Lung (tissue), 13 donors: ENCODE data around the gene B3GALNT2. TPM values are rescaled to one million over a fixed set of nuclear protein-coding genes. Genes with fewer than 3 reads are reported as not detected.

Source experiments
- ATAC-seq: fragments of 200-7000 bp; cut with Tn5 transposase; one replicate; pipeline ENCODE4 v1.9.1; 2020; ENCODE audit warnings: moderate number of reproducible peaks; ENCODE audit not compliant: insufficient read depth, low FRiP score
- DNase-seq, 3 donors: peaks; one replicate each; pipeline ENCODE4 v3.0.0-alpha.2; 2013 to 2017
- H3K27ac ChIP-seq, 2 donors: one replicate each; pipeline ENCODE4 v1.5.1; 2013; ENCODE audit warnings: mild to moderate bottlenecking in 2 of 2, moderate library complexity in 2 of 2, control low read depth in 1 of 2, inconsistent platforms in 1 of 2, low read depth in 1 of 2, low read length in 1 of 2
- H3K27me3 ChIP-seq, 3 donors: one replicate each; pipeline ENCODE4 v1.5.1; 2013; ENCODE audit warnings: low read length in 2 of 3; ENCODE audit not compliant: control insufficient read depth in 3 of 3, insufficient read depth in 3 of 3
- H3K36me3 ChIP-seq, 4 donors: one replicate each; pipeline ENCODE4 v1.5.1; 2013; ENCODE audit warnings: low read length in 4 of 4, mild to moderate bottlenecking in 1 of 4, moderate library complexity in 1 of 4; ENCODE audit not compliant: control insufficient read depth in 4 of 4, insufficient read depth in 4 of 4
- H3K4me1 ChIP-seq, 5 donors: one replicate each; pipeline ENCODE4 v1.5.1; 2013; ENCODE audit warnings: low read length in 5 of 5, mild to moderate bottlenecking in 2 of 5, moderate library complexity in 1 of 5; ENCODE audit not compliant: control insufficient read depth in 5 of 5, insufficient read depth in 5 of 5
- H3K4me3 ChIP-seq: one replicate; pipeline ENCODE4 v1.5.1; 2013; ENCODE audit warnings: mild to moderate bottlenecking, control low read depth, moderate library complexity
- H3K9ac ChIP-seq, 2 donors: one replicate each; pipeline ENCODE4 v1.5.1; 2013; ENCODE audit warnings: low read length in 2 of 2, control low read depth in 1 of 2; ENCODE audit not compliant: insufficient read depth in 1 of 2
- H3K9me3 ChIP-seq, 4 donors: one replicate each; pipeline ENCODE4 v1.5.1; 2013; ENCODE audit warnings: low read length in 3 of 4, mild to moderate bottlenecking in 1 of 4, moderate library complexity in 1 of 4; ENCODE audit not compliant: control insufficient read depth in 4 of 4, insufficient read depth in 3 of 4
- CTCF ChIP-seq: IDR thresholded peaks from 2 replicates; pipeline ENCODE4 v1.5.1; 2012; ENCODE audit warnings: mild to moderate bottlenecking; ENCODE audit errors: control extremely low read depth, extremely low read depth
- WGBS, 2 donors: extraction: QIAGEN DNeasy Blood & Tissue Kit; methylation state at CpG; one replicate each; pipeline ENCODE4 v1.1.7; 2013; 5-methylcytosine and 5-hydroxymethylcytosine counted together
- polyA plus RNA-seq, 2 donors: library from polyadenylated mRNA; stranded (reverse); fragments of 200-250 nt; gene quantifications; one replicate each; pipeline ENCODE4 v1.2.1, GENCODE V29; 2013
- small RNA-seq: library from RNA; depleted of rRNA; stranded (forward); fragments of <200 nt; gene quantifications from one replicate; pipeline ENCODE3, GENCODE V24; 2014; ENCODE audit warnings: low replicate concordance
- total RNA-seq, 2 donors: library from RNA; depleted of rRNA in 1 of 2; stranded (reverse); fragments of >200 nt in 1 of 2; gene quantifications; one replicate each; pipeline ENCODE4 v1.2.1, GENCODE V29; 2014 to 2021
- donor health status: control.
- donor health status: control.
- donor health status: Bipolar disorder and iron deficiency.
- donor health status: healthy.
- donor health status: DM: yes; HTN: yes; CAD: no.

The B3GALNT2 gene
- total and polyA plus RNA-seq, 4 donors, result 2.3 to 30.8 (median 11.3) TPM

- Histone ChIP-seq H3K9me3 (no peaks in the 10 kb centered on the region), H3K36me3 (peaks cover 0 to 10% (median 0%) of the 10 kb centered on the region in 4 donors), H3K4me1 (peaks cover 0 to 6% (median 0%) of the 10 kb centered on the region in 5 donors), H3K27me3 (no peaks in the 10 kb centered on the region), H3K9ac (no peak overlapping the region), H3K4me3 (no peak overlapping the region), H3K27ac (no peak overlapping the region)
- 95 to 98% methylated on average over 4 of the region's 4 CpGs for WGBS, 2 donors
- DNase-seq (no peak), ATAC-seq (no peak)
- TF ChIP-seq CTCF, result no peak
Measured at GRCh38 chr1:235401251-235401650, 103.0 kb downstream of the B3GALNT2 start.

Small RNA genes lying within 50 kb of the gene (small RNA-seq; reads per million reads assigned to genes)
- not detected for gene MTCO3P46
- gene MTND4LP21, result not detected
- gene RPS21P1, result not detected

Other genes with a start within 250 kb of the B3GALNT2 start
- 10 to 100 TPM; 30.1 to 99.7 TPM for gene ARID4B, start 176.3 kb downstream of the B3GALNT2 start, total RNA-seq
- 10 to 100 TPM; 15.8 to 15.9 TPM for gene ARID4B, start 176.3 kb downstream of the B3GALNT2 start, polyA plus RNA-seq
- gene GGPS1, start 175.9 kb downstream of the B3GALNT2 start, total RNA-seq, result 10 to 100 TPM; 25.5 to 27.0 TPM
- gene GGPS1, start 175.9 kb downstream of the B3GALNT2 start, polyA plus RNA-seq, result 10 to 100 TPM; 16.3 to 34.0 TPM
- gene TBCE, start 137.0 kb downstream of the B3GALNT2 start, total RNA-seq, result 10 to 100 TPM; 20.6 to 36.9 TPM
- gene TBCE, start 137.0 kb downstream of the B3GALNT2 start, polyA plus RNA-seq, result 10 to 100 TPM; 16.4 to 39.2 TPM
- gene GNG4, start 145.3 kb upstream of the B3GALNT2 start, total RNA-seq, result under 1 TPM; 0.21 to 0.57 TPM
- under 1 TPM in 1 of 2 donors, not detected in 1; 0.11 TPM for gene GNG4, start 145.3 kb upstream of the B3GALNT2 start, polyA plus RNA-seq